Activated CD4-positive, alpha-beta T cell treated with anti-CD3 and anti-CD28 coated beads for 4 hours (primary cell): ENCODE data around the gene PTGDS.

Experiments
- DNase-seq, 2 donors: peaks; one replicate each; pipeline ENCODE4 v3.0.0-alpha.2; 2020

The PTGDS gene

DNA sequence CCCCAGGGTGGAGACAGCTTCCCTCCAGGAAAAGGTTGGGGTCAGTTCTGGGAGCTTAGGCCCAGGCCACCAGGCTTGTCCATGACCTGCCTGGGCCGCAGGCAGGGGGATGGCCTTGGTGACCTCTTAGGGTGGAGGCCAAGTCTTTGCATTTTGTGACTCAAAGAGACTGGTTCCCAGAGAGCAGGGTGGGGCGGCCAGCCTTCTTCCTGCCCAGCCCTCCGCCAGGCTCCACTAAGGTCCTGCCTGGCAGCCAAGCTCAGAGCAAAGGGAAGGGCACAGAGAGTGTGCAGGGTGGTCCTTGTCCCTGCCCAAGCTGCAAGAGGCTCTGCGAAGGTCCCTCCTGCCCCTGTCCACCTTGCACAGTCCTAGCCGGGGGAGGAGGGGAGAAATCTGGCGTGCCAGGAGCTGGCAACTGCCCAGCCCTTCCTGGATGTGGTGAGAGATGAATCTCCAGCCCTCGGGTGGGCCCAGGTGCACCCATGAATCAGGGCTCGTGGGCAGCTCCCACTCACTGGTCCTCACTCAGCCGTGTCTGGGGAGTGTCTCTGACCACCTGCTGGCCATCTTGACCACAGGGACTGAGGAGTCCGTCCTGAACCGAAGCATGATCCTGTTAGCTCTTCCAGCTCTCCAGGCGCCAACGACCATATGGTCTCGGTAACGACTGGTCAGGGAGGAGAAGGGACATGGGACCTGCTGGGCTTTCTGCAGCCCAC, 2.3 kb upstream of the PTGDS start:
- no peak for DNase-seq

DNA sequence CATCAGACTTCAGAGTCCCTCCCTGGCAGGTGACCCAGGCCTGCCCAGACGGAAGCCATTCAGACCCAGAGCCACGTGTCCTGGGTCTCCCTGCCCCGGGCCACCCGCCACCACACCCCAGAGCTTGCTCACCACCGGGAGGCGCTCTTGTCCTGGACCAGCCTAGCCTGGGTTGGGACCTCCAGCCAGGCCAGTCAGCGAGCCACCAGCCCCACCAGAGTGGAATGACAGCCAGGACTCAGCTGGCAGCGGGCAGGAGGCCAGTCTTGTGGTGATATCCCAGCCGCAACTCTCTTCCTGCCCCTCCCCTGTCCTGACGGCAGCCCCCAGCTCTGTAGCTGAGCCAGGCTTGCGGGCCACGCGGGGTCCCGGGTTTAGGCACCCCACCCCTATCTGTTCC, 1.7 kb upstream of the PTGDS start:
- DNase-seq: no peak

GRCh38 chr9:136977649-136978072, 357 bp downstream of the PTGDS start:
- no peak for DNase-seq

DNA sequence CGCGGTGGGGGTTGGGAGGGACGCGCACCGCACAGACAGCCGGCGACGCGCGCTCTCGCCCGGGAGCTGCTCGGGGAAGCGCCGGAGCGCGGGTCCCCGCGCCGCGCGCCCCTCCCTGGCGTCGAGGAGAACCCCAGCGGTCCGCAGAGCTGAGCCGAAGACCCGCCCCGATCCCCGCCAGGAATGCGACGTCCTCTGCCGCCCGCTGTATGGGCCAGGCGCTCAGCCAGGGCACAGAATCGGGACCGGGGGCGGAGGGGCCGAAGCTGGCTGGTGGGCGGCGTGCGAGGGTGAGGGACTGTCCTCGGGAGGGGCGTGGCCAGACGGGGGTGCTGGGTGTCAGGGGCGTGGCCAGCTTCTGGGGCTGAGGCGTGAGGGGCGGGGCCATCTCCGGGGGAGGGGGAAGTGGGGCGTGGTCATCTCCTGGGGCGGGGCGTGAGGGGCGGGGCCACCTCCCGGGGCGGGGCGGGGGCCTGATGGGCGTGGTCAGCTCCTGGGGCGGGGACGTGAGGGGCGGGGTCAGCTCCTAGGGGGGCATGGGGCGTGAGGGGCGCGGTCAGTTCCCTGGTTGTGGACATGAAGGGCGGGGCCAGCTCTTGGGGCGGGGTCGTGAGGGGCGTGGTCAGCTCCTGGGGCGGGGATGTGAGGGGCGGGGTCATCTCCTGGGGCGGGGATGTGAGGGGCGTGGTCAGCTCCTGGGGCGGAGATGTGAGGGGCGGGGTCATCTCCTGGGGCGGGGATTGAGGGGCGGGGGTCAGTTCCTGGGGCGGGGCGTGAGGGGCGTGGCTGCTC, 965 bp downstream of the PTGDS start:
- peak; percentile 54 to 73 for DNase-seq

GRCh38 chr9:136978865-136979544, 1.7 kb downstream of the PTGDS start:
- no peak for DNase-seq

DNA sequence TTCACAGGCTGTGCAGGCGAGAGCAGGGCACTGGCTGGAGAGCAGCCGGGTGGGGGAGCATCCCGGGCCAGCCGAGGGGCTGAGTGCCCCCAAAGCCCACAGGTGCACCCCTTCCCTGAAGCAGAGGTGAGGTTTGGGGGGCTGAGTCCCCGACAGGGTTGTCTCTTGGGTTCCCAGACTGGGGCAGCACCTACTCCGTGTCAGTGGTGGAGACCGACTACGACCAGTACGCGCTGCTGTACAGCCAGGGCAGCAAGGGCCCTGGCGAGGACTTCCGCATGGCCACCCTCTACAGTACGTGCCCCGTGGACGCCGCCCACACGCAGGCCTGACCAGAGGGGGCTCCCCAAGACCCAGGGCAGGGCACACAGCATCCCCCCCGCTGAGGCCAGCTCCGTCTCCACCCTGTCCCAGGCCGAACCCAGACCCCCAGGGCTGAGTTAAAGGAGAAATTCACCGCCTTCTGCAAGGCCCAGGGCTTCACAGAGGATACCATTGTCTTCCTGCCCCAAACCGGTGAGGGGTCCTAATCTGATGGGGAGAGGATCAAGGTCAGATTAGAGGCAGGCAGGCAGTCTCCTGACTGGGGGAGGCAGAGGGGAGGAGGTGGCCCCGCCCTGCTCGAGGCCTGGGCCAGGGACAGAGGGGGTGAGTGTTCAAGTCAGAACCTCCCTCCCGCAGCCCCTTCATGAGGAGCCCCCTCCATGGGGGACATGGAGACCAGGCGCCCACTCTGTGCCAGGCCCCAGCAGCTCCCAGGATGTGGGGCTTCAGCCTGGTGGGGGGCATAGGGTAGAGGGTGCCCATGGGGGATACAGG, 2.7 kb downstream of the PTGDS start:
- DNase-seq: no peak

- DNase-seq: no peak
Measured at GRCh38 chr9:136980669-136981478, 3.6 kb downstream of the PTGDS start.

- no peak for DNase-seq
Measured at GRCh38 chr9:136981588-136982231, 4.4 kb downstream of the PTGDS start.

GRCh38 chr9:136982232-136983051, 5.1 kb downstream of the PTGDS start, which contains the start of gene LCNL1:
Gene LCNL1 (plus strand): TSS chr9:136982993. CDS start chr9:136983587, 594 bp downstream.
- DNase-seq: no peak

DNA sequence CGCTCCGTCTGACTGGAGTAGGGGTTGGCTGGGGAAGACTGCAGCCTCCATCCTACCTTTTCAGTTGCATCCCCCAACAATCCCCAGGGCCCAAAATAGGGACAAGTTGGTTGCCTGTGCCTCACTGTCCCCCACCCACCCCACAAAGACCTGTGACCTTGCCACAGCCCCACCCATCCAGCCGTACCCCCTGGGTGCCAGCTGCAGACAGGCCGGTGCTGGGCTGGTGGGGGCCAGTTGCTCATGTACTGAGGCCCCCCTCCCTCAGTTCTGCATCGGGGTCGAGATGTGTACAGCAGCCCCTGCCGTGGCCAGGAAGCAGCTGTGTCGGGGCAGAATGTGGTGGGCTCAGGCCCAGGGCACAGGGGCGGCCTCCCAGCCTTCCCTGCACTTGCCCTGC, 5.9 kb downstream of the PTGDS start:
- no peak for DNase-seq

GRCh38 chr9:136983656-136984314, 6.5 kb downstream of the PTGDS start:
- no peak for DNase-seq

- DNase-seq: no peak
Measured at GRCh38 chr9:136984464-136985026, 7.2 kb downstream of the PTGDS start.

GRCh38 chr9:136985027-136985602, 7.8 kb downstream of the PTGDS start:
- no peak for DNase-seq

DNA sequence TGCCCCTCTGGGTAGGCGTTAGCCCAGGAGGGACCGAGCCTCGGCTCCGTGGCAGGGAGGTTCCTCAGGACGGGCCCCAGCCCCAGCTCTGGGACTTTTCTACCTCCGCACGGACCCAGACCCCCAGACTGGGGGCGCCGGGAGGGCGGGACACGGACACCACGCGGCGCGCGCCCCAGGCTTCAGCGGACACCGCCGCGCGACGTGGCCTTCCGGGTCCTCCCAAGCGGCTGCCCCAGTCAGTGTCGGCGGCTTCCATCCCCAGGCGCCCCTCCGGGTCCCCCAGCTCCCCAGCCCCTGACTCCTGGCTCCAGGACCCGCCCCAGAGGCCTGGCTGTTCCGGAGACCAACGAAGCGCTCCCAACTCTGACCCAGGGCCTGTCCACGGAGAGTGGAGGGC, 8.5 kb downstream of the PTGDS start:
- no peak for DNase-seq

- DNase-seq: no peak
Measured at GRCh38 chr9:136988872-136989271, 11.6 kb downstream of the PTGDS start.

DNA sequence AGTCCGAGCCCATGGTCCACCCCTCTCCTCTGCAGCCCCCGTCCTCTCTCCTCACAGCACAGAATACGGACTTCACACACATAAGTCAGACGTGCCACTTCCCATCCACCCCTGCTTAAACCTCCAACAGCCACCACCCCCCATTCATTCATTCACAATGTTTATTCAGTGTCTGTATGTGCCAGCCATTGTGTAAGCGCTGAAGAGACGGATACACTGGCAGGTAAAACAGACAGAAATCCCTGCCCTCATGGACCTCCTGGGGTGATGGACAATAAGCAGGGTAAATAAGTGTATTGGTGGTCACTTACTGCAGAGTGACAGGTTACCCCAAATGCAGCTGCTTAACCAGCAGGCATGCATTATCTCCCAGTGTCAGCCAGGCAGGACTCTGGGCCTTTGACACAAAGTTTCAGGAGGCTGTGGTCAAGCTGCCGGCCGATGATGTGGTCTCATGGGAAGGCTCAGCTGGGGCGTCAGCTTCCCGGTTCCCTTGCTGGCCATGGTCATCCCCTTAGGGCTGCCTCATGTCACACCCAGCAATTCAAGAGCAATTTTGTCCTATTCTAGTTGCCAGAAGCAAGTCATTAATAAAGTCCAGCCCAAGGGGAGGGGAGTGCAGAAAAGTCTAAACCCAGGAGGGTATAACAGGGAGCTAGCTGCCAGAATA, 13.1 kb downstream of the PTGDS start:
- no peak for DNase-seq

DNA sequence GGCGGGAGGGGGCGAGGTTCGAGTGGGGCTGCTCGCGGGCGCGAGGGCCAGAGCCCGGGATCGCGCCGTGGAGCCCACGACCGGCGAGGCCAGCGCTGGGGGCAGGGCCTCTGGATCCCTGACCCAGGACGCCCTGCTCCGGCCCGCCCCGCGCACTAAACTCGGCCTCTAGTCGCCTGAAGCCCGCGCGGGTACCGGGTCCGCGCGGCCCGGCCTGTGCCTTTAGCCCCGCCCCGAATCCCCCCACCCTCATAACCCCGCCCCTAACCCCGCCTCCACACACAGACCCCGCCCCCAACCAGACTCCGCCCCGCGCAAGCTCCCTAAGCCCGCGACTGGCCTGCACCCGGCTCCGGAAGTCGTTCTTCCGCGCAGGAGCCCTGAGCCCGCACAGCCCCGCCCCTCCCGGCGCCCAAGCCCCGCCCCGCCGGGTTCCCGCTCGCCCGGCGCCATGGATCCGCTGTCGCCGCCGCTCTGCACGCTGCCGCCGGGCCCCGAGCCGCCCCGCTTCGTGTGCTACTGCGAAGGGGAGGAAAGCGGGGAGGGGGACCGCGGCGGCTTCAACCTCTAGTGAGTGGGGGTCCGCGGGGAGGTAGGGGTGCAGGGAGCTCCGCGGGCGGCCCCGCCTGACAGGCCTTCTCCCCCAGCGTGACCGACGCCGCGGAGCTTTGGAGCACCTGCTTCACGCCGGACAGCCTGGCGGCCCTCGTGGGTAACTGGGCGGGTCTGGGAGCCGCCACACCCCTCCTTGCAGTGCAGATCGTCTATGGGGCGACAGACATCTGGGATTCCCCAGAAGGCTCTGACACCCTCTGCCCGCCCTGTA, 14.9 kb downstream of the PTGDS start, which contains the start of gene PAXX:
PAXX (plus strand) TSS at position 430 of the 826 bp plus-strand sequence; CDS start at position 452, 22 bp downstream.
- DNase-seq: peak; percentile 91 to 93
